Neural progenitor cell (in vitro differentiated cells): Measurements from ENCODE around the gene KIF19. TPM values are rescaled to one million over a fixed set of nuclear protein-coding genes. Genes with fewer than 3 reads are reported as not detected.

Experiments used
- DNase-seq: peaks from one replicate; pipeline ENCODE4 v3.0.0-alpha.2; 2016; ENCODE audit warnings: low spot score
- H2AFZ ChIP-seq: fragments of 200-600 bp; sonication (generic); replicated peaks from 2 replicates; pipeline ENCODE4 v1.6.1; 2016; ENCODE audit warnings: antibody characterized with exemption
- H3F3A ChIP-seq: fragments of 200-600 bp; sonication (generic); 2 replicates; pipeline ENCODE4 v1.6.1; 2016; ENCODE audit warnings: antibody characterized with exemption, low read depth
- H3K27ac ChIP-seq: fragments of 200-600 bp; sonication (generic); 2 replicates; pipeline ENCODE4 v1.5.1; 2016; ENCODE audit warnings: mild to moderate bottlenecking
- H3K27me3 ChIP-seq: fragments of 200-600 bp; sonication (generic); 2 replicates; pipeline ENCODE4 v1.6.1; 2016; ENCODE audit warnings: mild to moderate bottlenecking, moderate library complexity
- H3K36me3 ChIP-seq: fragments of 200-600 bp; sonication (generic); 2 replicates; pipeline ENCODE4 v1.5.1; 2016
- H3K4me1 ChIP-seq: fragments of 200-600 bp; sonication (generic); 2 replicates; pipeline ENCODE4 v1.6.1; 2016; ENCODE audit warnings: mixed run types
- H3K4me2 ChIP-seq: fragments of 200-600 bp; sonication (generic); 2 replicates; pipeline ENCODE4 v1.6.1; 2016
- H3K4me3 ChIP-seq: fragments of 200-600 bp; sonication (generic); 2 replicates; pipeline ENCODE4 v1.5.1; 2016
- H3K79me2 ChIP-seq: fragments of 200-600 bp; sonication (generic); 2 replicates; pipeline ENCODE4 v1.6.1; 2016; ENCODE audit warnings: low read depth
- H3K9ac ChIP-seq: fragments of 200-600 bp; sonication (generic); 2 replicates; pipeline ENCODE4 v1.6.1; 2016
- H3K9me3 ChIP-seq: fragments of 200-600 bp; sonication (generic); 2 replicates; pipeline ENCODE4 v1.5.1; 2016; ENCODE audit warnings: low read depth
- H4K20me1 ChIP-seq: fragments of 200-600 bp; sonication (generic); 2 replicates; pipeline ENCODE4 v1.6.1; 2016; ENCODE audit warnings: low read depth
- H3K27ac Mint-ChIP-seq: 3 replicates; pipeline ENCODE4 v1.8.0; 2021; ENCODE audit warnings: mixed read lengths
- H3K27me3 Mint-ChIP-seq: 2 replicates; pipeline ENCODE4 v1.8.0; 2022; ENCODE audit warnings: low read depth, mild to moderate bottlenecking, inconsistent platforms, moderate library complexity, mixed read lengths; ENCODE audit not compliant: insufficient read depth
- H3K36me3 Mint-ChIP-seq: 3 replicates; pipeline ENCODE4 v1.8.0; 2021; ENCODE audit warnings: mixed read lengths
- H3K4me1 Mint-ChIP-seq: 3 replicates; pipeline ENCODE4 v1.8.0; 2021; ENCODE audit warnings: mixed read lengths
- H3K4me3 Mint-ChIP-seq: 3 replicates; pipeline ENCODE4 v1.8.0; 2021; ENCODE audit warnings: mild to moderate bottlenecking, moderate library complexity, mixed read lengths
- H3K9me3 Mint-ChIP-seq: 3 replicates; pipeline ENCODE4 v1.8.0; 2020; ENCODE audit warnings: mixed read lengths
- CTCF ChIP-seq: fragments of 200-600 bp; sonication (generic); IDR thresholded peaks from 2 replicates; pipeline ENCODE4 v1.5.1; 2017; ENCODE audit warnings: antibody characterized with exemption, mild to moderate bottlenecking
- EZH2 ChIP-seq: fragments of 200-600 bp; sonication (generic); IDR thresholded peaks from 2 replicates; pipeline ENCODE4 v1.6.1; 2017; ENCODE audit warnings: antibody characterized with exemption, mild to moderate bottlenecking, moderate library complexity
- EZH2phosphoT487 ChIP-seq: fragments of 200-600 bp; sonication (generic); IDR thresholded peaks from 2 replicates; pipeline ENCODE4 v1.6.1; 2017; ENCODE audit warnings: antibody characterized with exemption
- total RNA-seq: library from RNA; depleted of rRNA; stranded (reverse); fragments of >200 nt; gene quantifications from 2 replicates; pipeline ENCODE4 v1.2.3, GENCODE V29; 2015; ENCODE audit warnings: low replicate concordance

KIF19 gene
- total RNA-seq, 1 donor from 2014 or later, result 0.15 TPM

GRCh38 chr17:74355065-74355464 lies 29.0 kb downstream of the KIF19 start:
- Mint-ChIP-seq H3K27ac (no peak overlapping the region), H3K9me3 (no peaks in the 10 kb centered on the region), H3K27me3 (peaks cover 10% of the 10 kb centered on the region), H3K4me3 (no peak overlapping the region), H3K36me3 (peaks cover 6% of the 10 kb centered on the region), H3K4me1 (peaks cover 18% of the 10 kb centered on the region)
- Histone ChIP-seq H3K4me1 (peaks cover 4% of the 10 kb centered on the region), H3F3A (no peaks in the 10 kb centered on the region), H3K9me3 (no peaks in the 10 kb centered on the region), H3K79me2 (peaks cover 4% of the 10 kb centered on the region), H3K4me3 (no peak overlapping the region), H2AFZ (no peak overlapping the region), H3K36me3 (no peaks in the 10 kb centered on the region), H3K27ac (no peak overlapping the region), H3K27me3 (peaks cover 65% of the 10 kb centered on the region), H3K4me2 (no peak overlapping the region), H4K20me1 (no peaks in the 10 kb centered on the region), H3K9ac (no peak overlapping the region)
- DNase-seq, result no peak
- TF ChIP-seq EZH2phosphoT487 (no peak), CTCF (no peak), EZH2 (no peak)

- H3K27me3 ChIP-seq, result peaks cover 47% of the 10 kb centered on the region
- H3K27ac ChIP-seq, result no peak overlapping the region
- Mint-ChIP-seq H3K4me1 (peaks cover 32% of the 10 kb centered on the region), H3K27ac (no peak overlapping the region), H3K4me3 (no peak overlapping the region), H3K36me3 (peaks cover 6% of the 10 kb centered on the region), H3K9me3 (no peaks in the 10 kb centered on the region), H3K27me3 (peaks cover 9% of the 10 kb centered on the region)
- H3K4me1 ChIP-seq, result peaks cover 12% of the 10 kb centered on the region
- no peak overlapping the region for H3K4me3 ChIP-seq
- no peak overlapping the region for H2AFZ ChIP-seq
- TF ChIP-seq EZH2, result no peak
- TF ChIP-seq EZH2phosphoT487, result no peak
- TF ChIP-seq CTCF, result no peak
- no peaks in the 10 kb centered on the region for H4K20me1 ChIP-seq
- peaks cover 11% of the 10 kb centered on the region for H3K79me2 ChIP-seq
- H3K9ac ChIP-seq, result no peak overlapping the region
- no peaks in the 10 kb centered on the region for H3K9me3 ChIP-seq
- H3K36me3 ChIP-seq, result no peaks in the 10 kb centered on the region
- peaks cover 14% of the 10 kb centered on the region for H3F3A ChIP-seq
- H3K4me2 ChIP-seq, result no peak overlapping the region
- no peak for DNase-seq
These were observed 30.8 kb downstream of the KIF19 start for GRCh38 chr17:74356646-74357465.

- Histone ChIP-seq H3K9me3 (no peaks in the 10 kb centered on the region), H3K4me1 (peaks cover 14% of the 10 kb centered on the region), H3K4me3 (no peak overlapping the region), H3K36me3 (no peaks in the 10 kb centered on the region), H2AFZ (no peak overlapping the region), H3K27me3 (peaks cover 41% of the 10 kb centered on the region), H3K9ac (no peak overlapping the region), H3K4me2 (no peak overlapping the region), H3K79me2 (peaks cover 11% of the 10 kb centered on the region), H3K27ac (no peak overlapping the region), H3F3A (peaks cover 20% of the 10 kb centered on the region), H4K20me1 (no peaks in the 10 kb centered on the region)
- Mint-ChIP-seq H3K9me3 (no peaks in the 10 kb centered on the region), H3K4me3 (no peak overlapping the region), H3K36me3 (peaks cover 6% of the 10 kb centered on the region), H3K4me1 (peaks cover 37% of the 10 kb centered on the region), H3K27me3 (peaks cover 7% of the 10 kb centered on the region), H3K27ac (no peak overlapping the region)
- TF ChIP-seq CTCF (no peak), EZH2phosphoT487 (no peak)
- DNase-seq, result no peak
These were observed 31.4 kb downstream of the KIF19 start for GRCh38 chr17:74357466-74357809.
